ENCODE data around the gene CDH4.

DNA sequence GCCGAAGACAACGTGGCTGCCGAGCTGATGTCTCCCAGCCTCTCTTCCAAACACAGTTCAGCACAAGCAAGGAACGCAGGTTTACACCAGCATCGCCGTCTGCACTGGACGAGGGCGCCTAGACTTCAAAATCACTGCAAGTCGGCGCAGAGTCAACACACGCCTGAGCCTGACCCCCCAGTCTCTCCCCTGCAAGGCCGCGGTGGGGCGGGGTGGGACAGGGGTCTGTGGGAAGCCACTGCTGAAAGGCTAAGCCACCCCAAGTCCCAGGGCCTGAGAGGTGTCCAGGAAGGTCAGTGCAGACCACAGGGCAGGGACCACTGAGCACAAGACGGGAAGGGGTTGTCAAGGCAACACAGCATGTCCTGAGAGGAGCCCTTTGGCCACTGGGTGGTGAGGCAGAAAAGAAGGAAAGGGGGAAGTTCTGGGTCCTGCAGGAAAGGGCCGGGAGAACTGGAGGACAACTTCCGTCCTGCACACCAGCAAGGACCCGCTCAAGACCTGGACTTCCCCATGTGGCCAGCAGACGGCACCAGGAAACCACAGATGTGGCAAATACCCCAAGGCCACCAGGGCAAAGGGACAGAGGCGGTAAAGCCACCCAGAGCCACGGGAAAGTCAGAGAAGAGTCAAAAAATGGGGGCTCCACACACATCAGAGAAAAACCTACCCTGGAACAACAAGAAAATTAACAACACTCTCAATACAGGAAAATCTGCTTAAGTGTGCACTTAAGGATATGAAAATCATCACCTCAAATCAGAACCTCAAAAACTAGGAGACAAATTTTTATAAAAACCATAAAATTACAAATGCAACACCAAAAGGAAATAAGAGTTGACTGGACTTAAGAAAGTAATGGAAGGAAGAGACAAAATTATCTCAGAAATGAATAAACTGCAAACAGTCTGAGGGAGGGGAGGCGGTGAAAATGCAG lies 728.9 kb downstream of the CDH4 start:
- TF ChIP-seq, protein P1, sequence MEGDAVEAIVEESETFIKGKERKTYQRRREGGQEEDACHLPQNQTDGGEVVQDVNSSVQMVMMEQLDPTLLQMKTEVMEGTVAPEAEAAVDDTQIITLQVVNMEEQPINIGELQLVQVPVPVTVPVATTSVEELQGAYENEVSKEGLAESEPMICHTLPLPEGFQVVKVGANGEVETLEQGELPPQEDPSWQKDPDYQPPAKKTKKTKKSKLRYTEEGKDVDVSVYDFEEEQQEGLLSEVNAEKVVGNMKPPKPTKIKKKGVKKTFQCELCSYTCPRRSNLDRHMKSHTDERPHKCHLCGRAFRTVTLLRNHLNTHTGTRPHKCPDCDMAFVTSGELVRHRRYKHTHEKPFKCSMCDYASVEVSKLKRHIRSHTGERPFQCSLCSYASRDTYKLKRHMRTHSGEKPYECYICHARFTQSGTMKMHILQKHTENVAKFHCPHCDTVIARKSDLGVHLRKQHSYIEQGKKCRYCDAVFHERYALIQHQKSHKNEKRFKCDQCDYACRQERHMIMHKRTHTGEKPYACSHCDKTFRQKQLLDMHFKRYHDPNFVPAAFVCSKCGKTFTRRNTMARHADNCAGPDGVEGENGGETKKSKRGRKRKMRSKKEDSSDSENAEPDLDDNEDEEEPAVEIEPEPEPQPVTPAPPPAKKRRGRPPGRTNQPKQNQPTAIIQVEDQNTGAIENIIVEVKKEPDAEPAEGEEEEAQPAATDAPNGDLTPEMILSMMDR (optimal IDR thresholded peaks at IDR 0.05 in 1 of 3, IDR thresholded peaks at IDR 0.05 in 1 of 3, conservative IDR thresholded peaks at IDR 0.05 in 1 of 3; ENCODE audit: extremely low read depth in 1 of 3, insufficient read depth in 2 of 3, low read length in 3 of 3), result peak; percentile 23 to 79 (median 70)
- no peak for TF ChIP-seq EZH2 (IDR thresholded peaks at IDR 0.05; ENCODE audit: low read length)

All from keratinocyte (primary cell).